Hematopoietic multipotent progenitor cell treated with erythropoietin and hydrocortisone succinate and interleukin-3 and kit ligand, for 17 days (in vitro differentiated cells): Measurements from ENCODE around the gene GIGYF2.
"Not testable (repeated sequence)": the region's sequence is repeated elsewhere in the genome, so short reads cannot be mapped to it uniquely, and the experiment has no call there.

ENCODE experiments used
- DNase-seq: peaks from one replicate; pipeline ENCODE4 v3.0.0-alpha.2; 2015; ENCODE audit warnings: low spot score

Gene GIGYF2

DNA sequence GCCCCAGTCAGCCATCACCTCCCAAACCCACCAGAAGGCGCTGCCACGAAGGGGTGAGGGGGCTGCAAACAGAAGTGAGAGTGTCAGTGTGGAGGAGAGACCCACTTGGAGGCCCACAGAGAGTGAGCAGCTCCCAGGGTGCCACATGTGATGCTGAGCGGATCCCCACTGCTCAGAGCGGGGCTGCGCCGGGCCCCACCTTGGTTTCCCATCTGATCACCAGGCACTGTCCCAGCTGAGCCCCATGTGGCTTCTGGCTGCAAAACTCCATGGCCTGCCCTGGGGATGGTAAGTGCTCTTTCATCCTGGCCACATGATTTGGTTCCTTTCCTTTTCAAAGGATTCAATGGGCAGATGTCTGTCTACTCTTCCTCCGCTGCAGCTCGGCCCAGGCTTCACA lies 196.7 kb downstream of the GIGYF2 start:
- no peak for DNase-seq

DNA sequence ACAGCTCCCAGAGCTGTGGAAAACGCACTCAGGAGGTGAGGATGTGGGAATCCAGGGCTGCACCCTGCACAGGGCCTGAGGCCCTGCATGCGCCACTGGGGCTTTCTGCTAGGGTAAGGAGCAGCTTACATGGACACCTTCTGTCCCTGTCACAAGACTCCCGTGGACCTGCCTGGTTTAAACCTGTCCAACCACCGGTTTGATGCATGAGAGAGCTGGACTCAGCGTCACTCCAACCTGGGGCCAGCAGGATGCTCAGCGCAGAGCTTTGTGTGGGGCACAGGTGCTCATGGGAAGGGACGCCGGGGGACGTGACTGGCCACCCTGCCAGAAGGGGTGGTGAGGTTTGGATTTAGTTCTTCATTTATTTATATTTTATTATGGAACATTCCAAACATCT lies 197.1 kb downstream of the GIGYF2 start:
- no peak for DNase-seq

DNA sequence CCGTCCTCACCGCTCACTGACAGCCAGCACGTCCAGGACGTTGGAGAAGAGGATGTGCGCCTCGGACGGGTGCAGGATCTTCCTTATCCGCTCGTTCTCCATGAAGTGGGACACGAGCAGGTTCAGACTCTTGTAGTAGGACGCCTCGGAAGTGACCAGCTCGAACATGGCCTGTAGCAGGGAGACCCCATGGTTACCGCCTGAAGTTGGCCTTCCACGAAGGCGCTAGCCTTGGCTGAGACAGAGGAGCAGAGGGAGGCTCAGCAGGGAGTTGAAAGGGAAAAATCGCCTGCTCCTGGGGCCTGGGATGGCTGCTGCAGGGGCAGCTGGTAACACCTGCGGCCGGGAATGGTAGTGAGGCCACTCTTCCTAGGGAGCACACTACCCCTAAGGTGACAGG lies 197.6 kb downstream of the GIGYF2 start:
- no peak for DNase-seq

DNA sequence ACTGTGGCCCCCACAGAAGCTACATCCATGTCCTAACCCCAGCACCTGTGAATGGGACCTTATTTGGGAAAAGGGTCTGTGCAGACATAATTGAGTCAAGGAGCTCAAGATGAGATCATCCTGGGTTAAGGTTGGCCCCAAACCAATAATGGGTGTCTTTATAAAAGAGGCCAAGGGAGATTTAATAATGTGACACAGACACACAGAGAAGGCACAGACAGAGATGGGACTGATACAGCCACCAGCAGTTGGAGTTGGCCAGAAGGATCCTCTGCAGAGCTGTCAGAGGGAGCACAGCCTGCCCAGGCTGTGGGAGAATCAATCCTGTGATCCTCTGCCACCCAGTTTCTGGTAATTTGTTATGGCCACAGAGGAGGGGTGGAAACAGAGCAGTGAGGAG lies 199.0 kb downstream of the GIGYF2 start:
- DNase-seq = no peak

DNA sequence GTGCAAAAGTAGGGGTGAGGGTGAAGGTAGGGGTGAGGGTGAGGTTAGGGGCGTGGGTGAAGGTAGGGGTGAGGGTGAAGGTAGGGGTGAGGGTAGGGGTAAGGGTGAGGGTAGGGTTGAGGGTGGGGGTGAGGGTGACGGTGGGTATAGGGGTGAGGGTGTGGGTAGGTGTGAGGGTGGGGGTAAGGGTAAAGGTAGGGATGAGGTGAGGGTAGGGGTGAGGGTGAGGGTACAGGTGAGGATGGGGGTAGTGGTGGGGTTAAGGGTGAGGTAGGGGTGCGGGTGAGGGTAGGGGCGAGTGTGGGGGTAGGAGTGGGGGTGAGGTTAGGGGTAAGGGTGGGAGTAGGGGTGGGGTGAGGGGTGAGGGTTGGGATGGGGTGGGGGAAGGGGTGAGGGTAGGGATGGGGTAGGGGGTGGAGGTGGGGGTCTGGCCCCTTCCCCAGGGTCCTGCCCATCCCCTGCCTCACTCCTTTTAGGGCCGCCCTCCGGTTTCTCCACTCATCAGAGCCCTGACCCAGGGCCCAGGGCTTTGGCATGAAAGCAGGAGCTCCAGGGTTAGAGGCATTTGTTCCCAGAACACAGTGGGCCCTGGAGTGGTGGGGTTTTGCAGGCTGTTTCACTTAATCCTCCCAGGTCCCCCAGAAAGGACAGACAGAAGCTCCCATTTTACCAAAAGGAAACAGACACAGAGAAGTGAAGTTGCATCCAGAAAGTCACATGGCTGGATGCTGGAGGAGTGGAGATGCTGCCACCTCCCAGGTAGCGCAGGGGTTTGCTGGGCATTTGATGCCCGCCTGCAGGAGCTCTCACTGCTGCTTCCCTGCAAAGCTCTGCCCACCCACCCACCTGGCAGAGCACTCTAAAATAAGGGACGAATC lies 199.8 kb downstream of the GIGYF2 start:
- DNase-seq = no peak

DNA sequence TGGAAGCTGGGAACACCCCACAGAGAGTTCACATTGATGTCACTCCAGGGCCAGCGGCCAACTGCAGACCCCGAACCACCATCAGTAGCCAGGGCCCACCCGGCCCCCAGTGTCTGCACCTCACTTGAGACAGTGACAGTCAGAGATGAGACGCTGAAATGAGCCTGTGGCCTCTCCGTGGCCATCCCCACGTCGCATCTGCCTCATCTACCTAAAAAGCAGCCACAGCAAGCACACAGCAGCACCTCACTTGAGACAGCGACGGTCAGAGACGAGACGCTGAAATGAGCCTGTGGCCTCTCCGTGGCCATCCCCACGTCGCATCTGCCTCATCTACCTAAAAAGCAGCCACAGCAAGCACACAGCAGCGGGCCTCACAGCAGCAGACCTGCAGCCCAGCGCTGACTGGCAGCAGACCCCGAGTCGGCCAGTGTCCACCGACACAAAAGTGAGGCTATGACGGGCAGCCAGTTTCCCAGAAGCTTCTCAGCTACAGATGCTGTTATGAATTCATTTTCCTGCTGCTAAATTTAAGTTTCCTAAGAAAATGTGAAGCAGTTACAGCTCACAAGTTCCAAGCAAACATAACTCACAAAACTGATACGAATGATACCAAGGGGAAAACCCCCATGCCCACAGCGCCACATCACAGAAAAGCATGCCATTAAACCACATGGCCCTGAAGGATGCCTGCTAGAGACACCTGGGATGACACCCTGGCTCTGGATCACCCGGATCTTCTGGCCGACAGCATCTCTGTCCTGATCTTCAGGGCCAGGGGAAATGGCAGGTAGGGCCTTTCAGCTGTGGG lies 200.7 kb downstream of the GIGYF2 start:
- no peak for DNase-seq

DNA sequence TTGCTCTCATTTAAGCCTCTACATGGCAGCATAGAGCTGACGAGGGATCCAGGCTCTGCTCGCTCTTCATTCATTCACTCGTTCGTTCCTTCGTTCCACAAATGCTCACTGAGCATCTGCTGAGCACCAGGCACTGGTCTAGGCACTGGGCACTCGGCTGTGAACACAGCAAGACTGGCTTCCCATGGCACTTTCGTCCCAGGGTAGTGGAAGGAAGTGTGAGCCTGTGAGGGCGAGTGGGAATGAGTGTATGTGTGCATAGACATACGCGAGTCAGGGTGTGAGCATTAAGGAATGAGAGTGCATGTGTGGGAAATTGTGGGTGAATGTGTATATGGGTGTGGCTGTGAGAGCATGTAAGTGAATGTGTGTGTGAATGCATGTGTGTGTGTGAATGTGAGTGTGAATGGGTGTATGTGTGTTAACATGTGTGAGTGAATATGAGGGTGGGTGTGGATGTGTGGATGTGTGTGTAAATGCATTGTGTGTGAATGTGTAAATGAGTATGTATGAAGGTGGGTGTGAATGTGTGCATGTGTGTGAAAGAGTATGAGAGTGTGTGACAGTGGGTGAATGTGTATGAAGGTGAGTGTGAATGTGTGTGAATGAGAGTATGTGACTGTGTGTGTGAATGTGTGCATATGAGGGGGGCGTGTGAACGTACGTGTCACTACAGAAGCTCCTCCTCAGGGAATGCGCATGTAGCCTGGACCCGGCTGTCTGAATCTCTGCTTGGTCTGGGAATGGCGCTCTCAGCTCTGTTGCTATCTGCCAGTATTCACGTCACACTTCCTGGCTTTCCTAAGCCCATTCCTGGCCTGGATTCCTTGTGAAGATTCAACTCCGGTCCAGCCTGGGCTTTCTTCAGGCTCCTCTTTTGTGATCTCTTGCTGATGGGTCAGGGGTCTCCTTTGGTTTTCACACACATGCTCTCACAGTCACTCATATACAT lies 201.7 kb downstream of the GIGYF2 start:
- DNase-seq = no peak

DNA sequence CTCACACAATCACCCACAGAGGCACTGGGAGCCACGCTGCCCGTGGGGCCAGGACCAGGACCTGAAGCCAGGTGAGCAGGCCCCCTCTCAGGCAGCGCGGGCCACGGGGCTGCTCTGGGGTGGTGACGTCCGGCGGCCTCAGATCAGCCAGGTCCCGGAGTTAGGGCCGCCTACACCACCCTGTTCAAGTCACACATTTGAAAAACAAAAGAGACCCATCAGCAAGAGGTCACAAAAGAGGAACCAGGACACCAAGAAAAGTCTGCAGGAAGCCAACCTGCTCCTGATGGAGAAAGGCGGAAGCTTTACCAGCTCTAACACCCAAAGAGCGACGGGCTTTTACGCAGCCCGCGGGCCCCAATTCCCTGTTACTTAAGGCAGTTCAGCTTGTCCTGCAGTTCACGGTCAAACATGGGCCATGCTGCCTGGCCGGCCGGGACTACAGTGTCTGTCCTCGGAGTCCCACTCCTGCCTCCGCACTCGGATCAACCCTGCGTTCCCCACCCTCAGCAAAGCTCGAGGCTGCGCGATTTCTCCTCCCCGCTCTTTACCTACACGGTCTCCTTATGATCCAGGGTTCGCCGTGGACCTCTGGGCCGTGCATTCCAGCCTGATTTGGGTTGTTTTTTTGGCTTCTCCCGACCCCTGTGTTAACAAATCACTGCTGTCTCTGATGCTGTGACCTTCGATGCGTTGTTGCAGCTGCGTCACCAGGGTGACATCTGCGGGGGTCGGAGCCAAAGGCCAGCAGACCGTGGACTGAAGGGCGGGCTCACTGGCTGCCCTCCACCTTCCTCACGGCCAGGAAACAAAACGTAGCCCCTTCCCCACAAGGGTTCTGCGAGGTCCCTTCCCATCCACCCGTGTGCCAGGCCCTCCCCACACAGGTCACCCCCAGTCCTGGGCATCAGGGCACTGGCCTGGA lies 203.9 kb downstream of the GIGYF2 start:
- no peak for DNase-seq

DNA sequence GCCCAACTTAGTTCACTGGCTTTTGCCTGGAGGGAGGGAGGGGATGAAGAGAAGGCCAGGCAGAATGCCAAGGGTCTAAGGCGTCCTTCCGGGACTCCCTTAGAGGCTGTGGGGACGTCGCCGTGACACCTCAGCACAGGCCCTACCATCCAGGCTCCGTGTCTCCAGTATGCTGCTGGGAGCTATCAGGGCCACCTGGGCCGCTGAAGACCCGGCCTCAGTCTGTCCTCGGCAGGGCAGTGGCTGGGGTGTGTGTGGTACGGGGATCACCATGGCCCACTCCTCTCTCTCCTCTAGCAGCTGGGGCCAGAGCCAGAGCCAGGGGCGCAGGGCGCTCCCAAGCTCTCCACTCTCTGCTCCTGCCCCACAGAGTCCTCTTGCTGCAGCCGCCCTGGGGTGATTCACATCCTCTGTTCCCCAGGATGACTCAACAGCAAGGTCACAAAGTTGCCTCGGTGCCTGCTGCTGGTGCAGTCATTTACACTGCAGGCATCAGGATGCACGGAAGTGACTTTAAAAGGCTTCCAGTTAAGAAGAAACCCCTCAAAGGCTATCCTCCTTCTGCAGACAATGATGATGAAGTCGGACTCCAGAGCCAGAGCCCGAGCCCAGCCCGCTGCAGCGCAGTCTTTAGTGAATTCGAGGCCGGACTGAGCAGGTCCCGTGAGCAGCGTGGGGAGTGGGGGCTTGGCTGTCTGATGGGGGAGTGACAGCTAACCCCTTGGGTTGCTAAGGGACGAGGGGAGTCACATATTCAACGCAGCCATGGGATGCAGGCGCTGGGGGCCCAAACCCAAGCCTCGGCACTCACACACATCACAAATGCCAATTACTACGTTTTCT lies 204.8 kb downstream of the GIGYF2 start:
- DNase-seq = no peak

DNA sequence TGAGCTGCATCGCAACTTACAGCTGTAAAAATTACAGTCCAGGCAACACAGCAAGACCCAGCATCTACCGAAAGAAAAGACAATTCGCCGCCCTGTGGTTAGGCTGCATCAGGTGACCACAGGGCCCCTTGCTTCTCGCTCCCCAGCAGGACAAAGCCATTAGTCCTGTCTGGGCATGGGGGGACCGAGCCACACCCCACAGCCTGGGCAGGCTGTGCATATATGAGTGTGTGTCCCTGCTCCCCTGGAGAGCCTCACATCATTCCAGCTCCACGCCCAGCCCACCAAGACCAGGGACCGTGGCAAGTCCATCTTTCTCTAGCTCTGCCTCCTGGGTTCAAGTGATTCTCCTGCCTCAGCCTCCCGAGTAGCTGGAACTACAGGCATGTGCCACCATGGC lies 206.9 kb downstream of the GIGYF2 start:
- DNase-seq = no peak

DNA sequence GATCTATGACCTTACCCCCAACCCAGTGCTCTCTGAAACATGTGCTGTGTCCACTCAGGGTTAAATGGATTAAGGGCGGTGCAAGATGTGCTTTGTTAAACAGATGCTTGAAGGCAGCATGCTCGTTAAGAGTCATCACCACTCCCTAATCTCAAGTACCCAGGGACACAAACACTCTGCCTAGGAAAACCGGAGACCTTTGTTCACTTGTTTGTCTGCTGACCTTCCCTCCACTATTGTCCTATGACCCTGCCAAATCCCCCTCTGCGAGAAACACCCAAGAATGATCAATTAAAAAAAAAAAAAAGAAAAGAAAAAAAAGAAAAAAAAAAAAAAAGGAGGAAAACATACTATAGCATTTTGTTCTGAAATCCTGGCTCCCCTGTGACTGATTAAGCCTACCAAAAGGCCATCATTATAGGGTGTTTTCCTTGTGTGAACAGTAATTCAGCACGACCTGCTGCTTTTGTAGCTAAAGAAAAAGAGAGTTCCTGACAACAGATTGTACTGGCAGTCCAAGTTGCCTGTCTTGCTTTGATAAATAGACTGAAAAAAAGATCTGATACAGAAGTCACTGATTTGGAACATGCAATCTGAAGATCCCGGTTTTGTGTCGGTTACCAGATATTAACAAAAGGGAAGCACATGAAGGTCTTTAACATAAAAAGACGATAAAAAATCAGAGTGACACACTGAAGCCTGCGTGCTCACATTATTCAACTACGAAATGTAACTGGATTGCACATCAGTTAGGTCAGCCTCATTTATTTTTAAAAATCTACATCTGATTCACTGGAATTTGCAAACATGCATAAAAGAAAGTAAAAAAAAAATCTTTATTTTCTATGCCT lies 210.0 kb downstream of the GIGYF2 start:
- DNase-seq = not testable (repeated sequence)

DNA sequence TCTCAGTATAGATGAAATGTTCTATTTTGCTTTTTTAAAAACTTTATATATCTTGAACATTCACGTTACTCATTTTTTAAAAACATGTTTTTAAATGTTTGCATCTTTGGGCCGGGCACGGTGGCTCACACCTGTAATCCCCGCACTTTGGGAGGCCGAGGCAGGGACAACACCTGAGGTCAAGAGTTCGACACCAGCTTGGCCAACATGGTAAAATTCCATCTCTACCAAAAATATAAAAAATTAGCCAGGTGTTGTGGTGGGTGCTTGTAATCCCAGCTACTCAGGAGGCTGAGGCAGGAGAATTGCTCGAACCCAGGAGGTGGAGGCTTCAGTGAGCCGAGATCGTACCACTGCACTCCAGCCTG lies 210.6 kb downstream of the GIGYF2 start:
- DNase-seq = not testable (repeated sequence)

DNA sequence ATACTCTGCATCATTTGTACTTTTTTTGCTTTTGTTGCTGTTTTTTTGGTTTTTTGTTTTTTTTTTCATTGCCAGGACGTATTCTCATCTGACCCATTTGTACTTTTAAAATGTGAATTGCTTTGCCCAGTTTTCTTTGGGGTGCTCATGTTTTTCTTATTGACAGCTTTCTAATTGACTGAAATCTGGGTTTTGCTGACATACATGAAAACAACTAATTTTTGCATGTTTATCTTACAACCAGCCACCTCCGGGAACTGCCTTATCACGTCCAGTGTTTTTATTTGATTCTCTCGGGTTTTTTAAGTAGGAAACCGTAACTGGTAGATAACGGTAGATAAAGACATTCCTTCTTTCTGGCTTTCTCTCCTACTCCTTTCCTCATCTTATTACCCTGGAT lies 211.6 kb downstream of the GIGYF2 start:
- no peak for DNase-seq
